ENCODE results near the gene NLRP1.

DNA sequence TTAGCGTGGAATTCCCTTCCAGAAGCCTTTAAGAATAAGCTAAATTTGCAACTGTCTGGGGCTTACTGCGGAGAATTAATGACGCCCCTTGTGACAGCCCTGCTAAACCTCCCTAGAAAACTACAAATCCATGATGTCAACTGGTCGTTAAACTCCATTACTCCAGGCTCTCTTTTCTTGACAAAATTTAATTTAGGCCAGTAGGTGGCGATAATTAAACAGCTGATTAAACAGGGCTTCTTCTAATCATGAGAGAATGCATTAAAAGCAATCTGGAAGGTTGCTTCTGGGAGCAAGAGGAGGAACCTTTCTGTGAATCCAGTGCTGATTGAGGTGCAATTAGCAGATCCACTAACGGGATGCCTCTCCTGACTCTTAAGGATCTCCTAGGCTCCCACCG lies 8.1 kb upstream of the NLRP1 start:
- TF ChIP-seq CTCF (IDR thresholded peaks at IDR 0.05; ENCODE audit: insufficient read depth, low read length) = no peak
- TF ChIP-seq POLR2AphosphoS5 (IDR thresholded peaks at IDR 0.05; ENCODE audit: low read depth) = no peak
- TF ChIP-seq, protein P1, sequence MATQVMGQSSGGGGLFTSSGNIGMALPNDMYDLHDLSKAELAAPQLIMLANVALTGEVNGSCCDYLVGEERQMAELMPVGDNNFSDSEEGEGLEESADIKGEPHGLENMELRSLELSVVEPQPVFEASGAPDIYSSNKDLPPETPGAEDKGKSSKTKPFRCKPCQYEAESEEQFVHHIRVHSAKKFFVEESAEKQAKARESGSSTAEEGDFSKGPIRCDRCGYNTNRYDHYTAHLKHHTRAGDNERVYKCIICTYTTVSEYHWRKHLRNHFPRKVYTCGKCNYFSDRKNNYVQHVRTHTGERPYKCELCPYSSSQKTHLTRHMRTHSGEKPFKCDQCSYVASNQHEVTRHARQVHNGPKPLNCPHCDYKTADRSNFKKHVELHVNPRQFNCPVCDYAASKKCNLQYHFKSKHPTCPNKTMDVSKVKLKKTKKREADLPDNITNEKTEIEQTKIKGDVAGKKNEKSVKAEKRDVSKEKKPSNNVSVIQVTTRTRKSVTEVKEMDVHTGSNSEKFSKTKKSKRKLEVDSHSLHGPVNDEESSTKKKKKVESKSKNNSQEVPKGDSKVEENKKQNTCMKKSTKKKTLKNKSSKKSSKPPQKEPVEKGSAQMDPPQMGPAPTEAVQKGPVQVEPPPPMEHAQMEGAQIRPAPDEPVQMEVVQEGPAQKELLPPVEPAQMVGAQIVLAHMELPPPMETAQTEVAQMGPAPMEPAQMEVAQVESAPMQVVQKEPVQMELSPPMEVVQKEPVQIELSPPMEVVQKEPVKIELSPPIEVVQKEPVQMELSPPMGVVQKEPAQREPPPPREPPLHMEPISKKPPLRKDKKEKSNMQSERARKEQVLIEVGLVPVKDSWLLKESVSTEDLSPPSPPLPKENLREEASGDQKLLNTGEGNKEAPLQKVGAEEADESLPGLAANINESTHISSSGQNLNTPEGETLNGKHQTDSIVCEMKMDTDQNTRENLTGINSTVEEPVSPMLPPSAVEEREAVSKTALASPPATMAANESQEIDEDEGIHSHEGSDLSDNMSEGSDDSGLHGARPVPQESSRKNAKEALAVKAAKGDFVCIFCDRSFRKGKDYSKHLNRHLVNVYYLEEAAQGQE (IDR thresholded peaks at IDR 0.05; ENCODE audit: insufficient replicate concordance, low read depth) = no peak

All from HL-60 (cell line).